Progenitor cell of endocrine pancreas (in vitro differentiated cells): ENCODE measurements around the gene NMUR2. TPM values are rescaled to one million over a fixed set of nuclear protein-coding genes. Genes with fewer than 3 reads are reported as not detected.

Experiments
- DNase-seq: peaks from one replicate; pipeline ENCODE4 v3.0.0; 2021; ENCODE audit warnings: low spot score; ENCODE audit not compliant: unreplicated experiment
- H3K27ac Mint-ChIP-seq: 2 replicates; pipeline ENCODE4 v1.8.0; 2021; ENCODE audit warnings: mild to moderate bottlenecking, moderate library complexity, mixed read lengths
- H3K27me3 Mint-ChIP-seq: 2 replicates; pipeline ENCODE4 v1.8.0; 2021; ENCODE audit warnings: mixed read lengths
- H3K36me3 Mint-ChIP-seq: 2 replicates; pipeline ENCODE4 v1.8.0; 2022; ENCODE audit warnings: mixed read lengths; ENCODE audit not compliant: insufficient read depth
- H3K4me1 Mint-ChIP-seq: 2 replicates; pipeline ENCODE4 v1.8.0; 2021; ENCODE audit warnings: low read depth, mixed read lengths
- H3K4me3 Mint-ChIP-seq: 2 replicates; pipeline ENCODE4 v1.8.0; 2021; ENCODE audit warnings: low read depth, mild to moderate bottlenecking, moderate library complexity, mixed read lengths
- H3K9me3 Mint-ChIP-seq: 2 replicates; pipeline ENCODE4 v1.8.0; 2021; ENCODE audit warnings: low read depth, mixed read lengths
- total RNA-seq: library from RNA; stranded (reverse); gene quantifications from 2 replicates; pipeline ENCODE4 v1.2.1, GENCODE V29; 2021
- TF ChIP-seq, protein P1 (sequence below): fragments of 200-600 bp; sonication (generic); IDR thresholded peaks from one replicate; pipeline ENCODE4 v1.5.0; 2021; ENCODE audit warnings: antibody characterized with exemption, mild to moderate bottlenecking; ENCODE audit not compliant: unreplicated experiment

Gene NMUR2
- total RNA-seq, 1 donor from 2014 or later: not detected

GRCh38 chr5:152404494-152404893, 585 bp downstream of the NMUR2 start:
- no peak for DNase-seq
- H3K27ac Mint-ChIP-seq: no peak overlapping the region
- no peak overlapping the region for H3K4me3 Mint-ChIP-seq
- peaks cover 19% of the 10 kb centered on the region for H3K27me3 Mint-ChIP-seq
- H3K36me3 Mint-ChIP-seq: no peaks in the 10 kb centered on the region
- H3K9me3 Mint-ChIP-seq: peaks cover 8% of the 10 kb centered on the region
- H3K4me1 Mint-ChIP-seq: peaks cover 6% of the 10 kb centered on the region
- TF ChIP-seq, protein P1, sequence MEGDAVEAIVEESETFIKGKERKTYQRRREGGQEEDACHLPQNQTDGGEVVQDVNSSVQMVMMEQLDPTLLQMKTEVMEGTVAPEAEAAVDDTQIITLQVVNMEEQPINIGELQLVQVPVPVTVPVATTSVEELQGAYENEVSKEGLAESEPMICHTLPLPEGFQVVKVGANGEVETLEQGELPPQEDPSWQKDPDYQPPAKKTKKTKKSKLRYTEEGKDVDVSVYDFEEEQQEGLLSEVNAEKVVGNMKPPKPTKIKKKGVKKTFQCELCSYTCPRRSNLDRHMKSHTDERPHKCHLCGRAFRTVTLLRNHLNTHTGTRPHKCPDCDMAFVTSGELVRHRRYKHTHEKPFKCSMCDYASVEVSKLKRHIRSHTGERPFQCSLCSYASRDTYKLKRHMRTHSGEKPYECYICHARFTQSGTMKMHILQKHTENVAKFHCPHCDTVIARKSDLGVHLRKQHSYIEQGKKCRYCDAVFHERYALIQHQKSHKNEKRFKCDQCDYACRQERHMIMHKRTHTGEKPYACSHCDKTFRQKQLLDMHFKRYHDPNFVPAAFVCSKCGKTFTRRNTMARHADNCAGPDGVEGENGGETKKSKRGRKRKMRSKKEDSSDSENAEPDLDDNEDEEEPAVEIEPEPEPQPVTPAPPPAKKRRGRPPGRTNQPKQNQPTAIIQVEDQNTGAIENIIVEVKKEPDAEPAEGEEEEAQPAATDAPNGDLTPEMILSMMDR: no peak

DNA sequence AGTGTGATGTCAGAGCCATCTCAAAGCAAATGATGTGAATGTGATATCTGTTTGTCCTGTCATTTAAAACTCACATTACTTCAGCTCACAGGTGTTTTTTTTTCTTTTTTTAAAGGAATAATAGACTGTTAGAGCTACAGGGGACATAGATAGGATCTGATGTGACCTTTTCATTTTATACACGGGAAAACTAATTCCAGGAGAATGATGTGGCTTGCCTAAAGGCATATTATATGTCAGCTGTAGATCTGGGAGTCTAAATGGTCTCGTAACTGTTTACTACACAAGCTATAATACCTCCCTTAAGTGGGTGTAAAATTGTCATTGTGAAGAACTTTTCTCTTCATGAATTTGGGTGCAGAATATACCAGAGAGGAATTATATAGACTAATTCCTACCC, 2.0 kb downstream of the NMUR2 start:
- no peak for DNase-seq
- Mint-ChIP-seq H3K4me3 (no peak overlapping the region), H3K27me3 (peaks cover 26% of the 10 kb centered on the region), H3K9me3 (no peaks in the 10 kb centered on the region), H3K27ac (no peak overlapping the region), H3K36me3 (no peaks in the 10 kb centered on the region), H3K4me1 (peaks cover 6% of the 10 kb centered on the region)
- TF ChIP-seq, protein P1: no peak

- DNase-seq: no peak
- H3K9me3 Mint-ChIP-seq: no peaks in the 10 kb centered on the region
Measured at GRCh38 chr5:152400846-152401245, 4.2 kb downstream of the NMUR2 start.

DNA sequence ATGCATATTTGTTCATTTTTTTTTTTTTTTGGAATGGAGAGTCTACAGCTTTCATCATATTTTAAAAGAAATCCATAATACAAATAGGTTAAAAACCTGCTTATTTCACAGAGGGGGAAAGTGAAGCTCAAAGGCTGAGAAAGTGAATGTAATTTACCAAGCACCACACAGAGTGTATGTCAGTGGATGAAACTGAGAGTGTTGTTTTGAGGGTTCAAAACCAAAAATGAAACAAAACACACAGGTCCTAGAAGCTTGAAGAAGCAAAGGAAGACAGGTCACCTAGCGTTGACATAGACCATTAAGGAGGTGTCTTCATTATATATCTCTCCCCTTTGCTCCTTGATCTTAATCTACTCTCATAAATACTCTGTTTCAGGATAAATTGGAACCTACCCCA, 7.5 kb downstream of the NMUR2 start:
- H3K27ac Mint-ChIP-seq: no peak overlapping the region
- no peak for DNase-seq
- H3K27me3 Mint-ChIP-seq: peaks cover 22% of the 10 kb centered on the region
- TF ChIP-seq, protein P1: no peak
- H3K36me3 Mint-ChIP-seq: no peaks in the 10 kb centered on the region
- no peaks in the 10 kb centered on the region for H3K9me3 Mint-ChIP-seq
- no peak overlapping the region for H3K4me3 Mint-ChIP-seq
- H3K4me1 Mint-ChIP-seq: peaks cover 3% of the 10 kb centered on the region

More at GRCh38 chr5:152400846-152401245, 4.2 kb downstream of the NMUR2 start:
- H3K36me3 Mint-ChIP-seq: no peaks in the 10 kb centered on the region
- H3K27ac Mint-ChIP-seq: no peak overlapping the region
- peaks cover 29% of the 10 kb centered on the region for H3K27me3 Mint-ChIP-seq
- H3K4me3 Mint-ChIP-seq: no peak overlapping the region
- peaks cover 6% of the 10 kb centered on the region for H3K4me1 Mint-ChIP-seq
- TF ChIP-seq, protein P1: no peak

- no peak for DNase-seq
- peaks cover 4% of the 10 kb centered on the region for H3K9me3 Mint-ChIP-seq
- H3K4me1 Mint-ChIP-seq: peaks cover 3% of the 10 kb centered on the region
- no peak overlapping the region for H3K27ac Mint-ChIP-seq
- no peaks in the 10 kb centered on the region for H3K36me3 Mint-ChIP-seq
- TF ChIP-seq, protein P1: no peak
- H3K27me3 Mint-ChIP-seq: peaks cover 13% of the 10 kb centered on the region
- no peak overlapping the region for H3K4me3 Mint-ChIP-seq
Measured at GRCh38 chr5:152393441-152393840, 11.6 kb downstream of the NMUR2 start.
